ENCODE data around the gene OPN4. TPM values are rescaled to one million over a fixed set of nuclear protein-coding genes. Genes with fewer than 3 reads are reported as not detected.

Gene OPN4
- total RNA-seq, 3 donors from 2014 or later = not detected

Other genes with a start within 250 kb of the OPN4 start
- 10 to 100 TPM; 38.7 to 42.9 (median 42.4) TPM for gene WAPL, start 132.8 kb upstream of the OPN4 start, total RNA-seq
- under 1 TPM in 2 of 3 donors, not detected in 1; 0.03 to 0.24 TPM for gene LDB3, start 14.0 kb downstream of the OPN4 start, total RNA-seq
- gene BMPR1A, start 102.1 kb downstream of the OPN4 start, total RNA-seq = 1 to 10 TPM; 6.0 to 8.5 (median 7.6) TPM